GM21528 (cell line): ENCODE data around the gene ZNF428.

ENCODE experiments used
- ATAC-seq: cut with Tn5 transposase; IDR thresholded peaks from one replicate; pipeline ENCODE4 v1.9.1; 2021; ENCODE audit warnings: mild to moderate bottlenecking, moderate library complexity; ENCODE audit not compliant: unreplicated experiment, low FRiP score

The ZNF428 gene

DNA sequence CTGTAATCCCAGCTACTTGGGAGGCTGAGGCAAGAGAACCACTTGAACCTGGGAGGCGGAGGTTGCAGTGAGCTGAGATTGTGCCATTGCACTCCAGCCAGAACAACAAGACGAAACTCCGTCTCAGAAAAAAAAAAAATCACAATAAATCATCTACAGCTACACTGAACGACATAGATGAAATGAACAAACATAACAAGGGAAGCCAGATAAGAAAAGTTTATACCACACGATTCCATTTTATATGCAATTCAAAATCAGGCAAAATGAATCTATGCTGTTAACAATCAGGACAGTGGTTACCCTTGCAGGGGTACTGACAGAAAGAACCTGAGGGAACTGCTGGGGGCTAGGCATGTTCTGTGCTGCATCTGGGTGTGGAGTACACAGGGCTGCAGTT, 49.8 kb downstream of the ZNF428 start:
- ATAC-seq, result no peak

DNA sequence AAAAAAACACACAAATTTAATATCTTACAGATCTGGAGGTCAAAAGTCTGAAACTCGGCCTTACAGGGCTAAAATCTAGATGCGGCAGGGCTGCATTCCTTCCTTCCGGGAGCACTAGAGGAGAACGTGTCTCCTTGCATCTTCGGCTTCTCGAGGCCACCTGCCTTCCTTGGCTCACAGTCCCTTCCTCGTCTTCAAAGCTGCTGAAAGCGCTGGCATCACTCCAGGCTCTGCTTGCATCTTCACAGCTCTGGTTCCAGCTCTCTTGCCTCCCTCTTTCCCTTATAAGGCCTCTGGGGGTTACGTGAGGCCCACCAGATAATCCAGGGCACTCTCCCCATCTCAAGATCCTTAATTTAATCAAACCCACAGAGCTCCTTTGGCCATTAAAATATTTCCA, 54.6 kb downstream of the ZNF428 start:
- no peak for ATAC-seq

GRCh38 chr19:43563816-43564457, 55.5 kb downstream of the ZNF428 start:
- no peak for ATAC-seq

DNA sequence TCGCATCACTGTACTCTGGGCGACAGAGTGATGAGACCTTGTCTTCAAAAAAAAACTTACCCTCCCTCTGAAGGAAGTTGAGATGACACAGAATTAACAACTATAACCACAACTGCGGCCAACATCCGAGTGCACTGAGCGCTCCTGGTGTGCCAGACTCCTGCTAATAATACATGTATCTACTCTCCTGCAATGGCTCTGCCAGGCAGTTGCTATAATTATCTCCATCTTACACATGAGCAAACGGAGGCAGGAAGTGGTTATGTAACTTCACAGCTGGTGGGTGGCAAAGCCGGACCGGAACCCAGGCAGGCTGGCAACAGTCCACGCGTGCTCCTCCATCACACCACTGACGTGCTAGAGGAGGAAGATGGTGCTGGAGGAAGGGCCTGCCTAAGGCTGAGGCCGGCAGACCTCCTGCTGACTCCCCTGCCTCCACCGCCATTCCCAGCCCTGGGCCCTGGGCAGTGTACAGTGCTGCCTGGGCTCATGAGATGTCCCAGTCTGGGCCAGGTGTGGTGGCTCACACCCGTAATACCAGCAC, 56.7 kb downstream of the ZNF428 start:
- peak; percentile 70 for ATAC-seq

GRCh38 chr19:43562226-43562697, 57.2 kb downstream of the ZNF428 start:
- ATAC-seq, result no peak

GRCh38 chr19:43561139-43561970, 58.1 kb downstream of the ZNF428 start:
- ATAC-seq, result no peak

DNA sequence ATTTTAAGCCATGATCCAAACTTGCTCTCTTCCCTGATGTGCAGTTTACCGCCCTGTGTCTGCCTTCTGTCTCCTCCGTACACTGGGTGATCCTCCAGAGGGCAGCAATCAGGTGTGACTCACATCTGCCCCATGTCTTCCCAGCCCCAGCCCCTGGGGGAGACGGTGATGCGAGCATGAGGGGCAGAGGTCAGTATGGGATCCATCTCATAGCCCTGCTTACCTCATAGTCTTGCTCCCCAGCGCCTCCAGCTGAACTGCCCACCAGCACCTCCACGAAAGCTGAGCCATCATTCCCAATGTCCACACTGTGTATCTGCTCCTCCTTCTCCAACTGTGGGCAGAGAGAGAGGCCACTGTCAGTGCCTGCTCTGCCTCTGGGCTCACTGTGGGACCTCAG, 58.7 kb downstream of the ZNF428 start:
- ATAC-seq, result no peak
